H1 (cell line): ENCODE results near the gene RIPPLY3. TPM values are rescaled to one million over a fixed set of nuclear protein-coding genes. Genes with fewer than 3 reads are reported as not detected.

Experiments
- ASH2L ChIP-seq: fragments of 200-600, 300-600 bp; sonication (generic); IDR thresholded peaks from one replicate; pipeline ENCODE4 v1.7.1; 2017; ENCODE audit warnings: low read length
- CBX8 ChIP-seq: fragments of 300-800, 300-1000 bp; sonication (generic); IDR thresholded peaks from 2 replicates; pipeline ENCODE4 v1.7.1; 2016; ENCODE audit warnings: low read depth, low read length, borderline replicate concordance
- CEBPB ChIP-seq: IDR thresholded peaks from 2 replicates; pipeline ENCODE4 v1.6.1; 2012; ENCODE audit warnings: low read depth, low read length
- CHD2 ChIP-seq: IDR thresholded peaks from 2 replicates; pipeline ENCODE4 v1.6.1; 2012; ENCODE audit warnings: low read length, improper control_type of control experiment
- CREB1 ChIP-seq: IDR thresholded peaks from 2 replicates; pipeline ENCODE4 v1.6.1; 2012; ENCODE audit warnings: inconsistent platforms
- EGR1 ChIP-seq: IDR thresholded peaks from 2 replicates; pipeline ENCODE4 v1.6.1; 2011; ENCODE audit warnings: low read depth, low read length, borderline replicate concordance
- EP300 ChIP-seq, 2 experiments: IDR thresholded peaks; 1 replicate in 1 of 2; 2 replicates in 1 of 2; pipeline ENCODE4 v1.6.1; 2011 to 2012; ENCODE audit warnings: low read depth in 2 of 2, low read length in 2 of 2, mild to moderate bottlenecking in 2 of 2, borderline replicate concordance in 1 of 2, inconsistent platforms in 1 of 2, moderate library complexity in 1 of 2
- EZH2 ChIP-seq: fragments of 200-600 bp; sonication (generic); IDR thresholded peaks from 2 replicates; pipeline ENCODE4 v1.7.1; 2012; ENCODE audit warnings: low read depth, mild to moderate bottlenecking, moderate library complexity, low read length, inconsistent platforms; ENCODE audit not compliant: severe bottlenecking
- FOSL1 ChIP-seq: IDR thresholded peaks from 2 replicates; pipeline ENCODE4 v1.6.1; 2011; ENCODE audit warnings: mild to moderate bottlenecking, low read depth, low read length, moderate library complexity; ENCODE audit not compliant: insufficient read depth
- JUN ChIP-seq: IDR thresholded peaks from 2 replicates; pipeline ENCODE4 v1.6.1; 2011; ENCODE audit warnings: low read depth, mild to moderate bottlenecking, improper control_type of control experiment, low read length
- KDM5A ChIP-seq: fragments of 200-600 bp; IDR thresholded peaks from 2 replicates; pipeline ENCODE4 v1.7.1; 2012; ENCODE audit warnings: mild to moderate bottlenecking, low read length, inconsistent platforms, mixed read lengths
- POLR2A ChIP-seq, 2 experiments: IDR thresholded peaks; 1 replicate in 1 of 2; 2 replicates in 1 of 2; pipeline ENCODE4 v1.6.1; 2011; ENCODE audit warnings: low read depth in 2 of 2, low read length in 2 of 2, mild to moderate bottlenecking in 2 of 2; ENCODE audit errors: control extremely low read depth in 1 of 2
- RAD21 ChIP-seq, 2 experiments: IDR thresholded peaks in 1 of 2; conservative IDR thresholded peaks in 1 of 2; 2 replicates each; pipeline ENCODE4 v1.6.1; 2011; ENCODE audit warnings: low read depth in 2 of 2, low read length in 2 of 2, improper control_type of control experiment in 1 of 2, inconsistent platforms in 1 of 2, mild to moderate bottlenecking in 1 of 2, moderate library complexity in 1 of 2
- SAP30 ChIP-seq: fragments of 300-600 bp; sonication (generic); IDR thresholded peaks from 2 replicates; pipeline ENCODE4 v1.7.1; 2012; ENCODE audit warnings: low read length, moderate library complexity, mild to moderate bottlenecking, inconsistent platforms; ENCODE audit not compliant: insufficient read depth, insufficient replicate concordance
- SIN3A ChIP-seq, 2 experiments: IDR thresholded peaks in 1 of 2; conservative IDR thresholded peaks in 1 of 2; 2 replicates each; pipeline ENCODE4 v1.6.1; 2011 to 2012; ENCODE audit warnings: low read length in 2 of 2, improper control_type of control experiment in 1 of 2, low read depth in 1 of 2, mild to moderate bottlenecking in 1 of 2
- SP2 ChIP-seq: IDR thresholded peaks from 2 replicates; pipeline ENCODE4 v1.6.1; 2012; ENCODE audit warnings: mild to moderate bottlenecking, low read length, inconsistent platforms
- TAF1 ChIP-seq: IDR thresholded peaks from 2 replicates; pipeline ENCODE4 v1.6.1; 2011; ENCODE audit warnings: mild to moderate bottlenecking, low read depth, low read length
- TAF7 ChIP-seq: optimal IDR thresholded peaks from 2 replicates; pipeline ENCODE3; 2011; ENCODE audit warnings: low read depth, mild to moderate bottlenecking, inconsistent platforms, low read length, moderate library complexity, borderline replicate concordance
- TBP ChIP-seq: IDR thresholded peaks from 2 replicates; pipeline ENCODE4 v1.6.1; 2011; ENCODE audit warnings: low read depth, low read length, improper control_type of control experiment
- YY1 ChIP-seq: IDR thresholded peaks from 2 replicates; pipeline ENCODE4 v1.6.1; 2011; ENCODE audit warnings: low read depth, mild to moderate bottlenecking, low read length
- polyA plus RNA-seq, 7 experiments: library from polyadenylated mRNA; depleted of rRNA in 3 of 7; stranded (reverse) in 5 of 7; unstranded in 2 of 7; fragments of >200 nt in 5 of 7; fragments of 200-250 nt in 2 of 7; gene quantifications; 1 replicate in 5 of 7; 2 replicates in 1 of 7; 4 replicates in 1 of 7; pipeline versions ENCODE4 v1.2.1 to v1.2.3, GENCODE V29; 2011 to 2013; ENCODE audit warnings: missing spikeins in 2 of 7, mixed read lengths in 2 of 7
- total RNA-seq: library from RNA; stranded (reverse); fragmentation: NEBNext Ultra II Directional; extraction: Animal tissue kit (Norgen Biotek cat#: 25700); gene quantifications from 2 replicates; pipeline ENCODE4 v1.2.1, GENCODE V29; 2021
- TF ChIP-seq, protein P1 (sequence below): IDR thresholded peaks from 2 replicates; pipeline ENCODE4 v1.6.1; 2011; ENCODE audit warnings: low read depth, mild to moderate bottlenecking, low read length; ENCODE audit not compliant: insufficient read depth
- TF ChIP-seq, protein P2 (sequence below), 3 experiments: IDR thresholded peaks; 1 replicate in 2 of 3; 2 replicates in 1 of 3; pipeline versions ENCODE4 v1.5.1 to v1.6.1; 2011; ENCODE audit warnings: low read length in 3 of 3, mild to moderate bottlenecking in 3 of 3, inconsistent platforms in 2 of 3, low read depth in 1 of 3, moderate library complexity in 1 of 3; ENCODE audit not compliant: insufficient read depth in 1 of 3; ENCODE audit errors: control extremely low read depth in 1 of 3

Gene RIPPLY3
- total and polyA plus RNA-seq, 2 of the 8 experiments (the other 6 are each of a cell fraction or from before 2014, with no cell fraction given) = 2.0 to 2.2 TPM

DNA sequence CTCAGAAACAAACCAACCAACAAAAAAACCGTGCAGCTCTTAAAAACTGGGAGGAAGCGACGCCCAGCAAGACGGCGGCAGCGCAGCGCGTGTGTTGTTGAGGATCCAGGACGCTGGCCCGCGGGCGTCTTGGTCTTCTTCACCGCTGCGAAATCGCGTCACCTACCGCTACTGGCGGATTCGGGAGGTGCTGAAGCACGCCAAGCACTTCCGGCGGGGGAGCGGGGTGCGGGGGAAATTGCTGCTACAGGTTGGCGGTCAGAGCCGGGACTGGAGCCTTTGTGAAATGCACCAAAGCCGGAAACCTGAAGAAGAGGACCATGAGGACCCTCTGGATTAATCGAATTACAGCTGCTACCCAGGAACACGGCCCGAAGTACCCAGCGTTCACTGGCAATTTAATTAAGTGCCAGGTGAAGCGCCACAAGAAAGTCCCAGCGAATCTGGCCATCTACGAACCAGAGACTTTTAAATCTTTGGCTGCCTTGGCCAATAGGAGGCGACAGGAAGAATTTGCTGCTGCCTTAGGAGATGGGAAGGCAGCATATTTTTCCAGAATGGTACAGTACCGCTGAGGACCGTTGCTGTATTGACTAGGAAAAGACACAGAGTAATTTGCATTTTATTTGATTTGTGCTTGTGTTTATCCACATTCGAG lies 11.9 kb upstream of the RIPPLY3 start (continued):
- TF ChIP-seq TBP (0 out of 2 replicates have a peak, but pooled peaks have one; percentile 45), YY1 (no peak), POLR2A (IDR thresholded peaks at IDR 0.05; ENCODE audit: control extremely low read depth in 1 of 2, low read depth in 2 of 2, low read length in 2 of 2) (peak in 1 of 2 experiments; percentile 45; a peak in 2 of 3 replicates), SAP30 (no peak), SP2 (no peak), CBX8 (no peak), EGR1 (no peak), CEBPB (no peak), SIN3A (conservative IDR thresholded peaks at IDR 0.05 in 1 of 2, IDR thresholded peaks at IDR 0.05 in 1 of 2; ENCODE audit: low read depth in 1 of 2, low read length in 2 of 2) (no peak), CREB1 (peak; percentile 59), KDM5A (no peak), TAF1 (peak; percentile 61), EP300 (IDR thresholded peaks at IDR 0.05; ENCODE audit: borderline replicate concordance in 1 of 2, low read depth in 2 of 2, low read length in 2 of 2) (no peak), RAD21 (IDR thresholded peaks at IDR 0.05 in 1 of 2, conservative IDR thresholded peaks at IDR 0.05 in 1 of 2; ENCODE audit: low read depth in 2 of 2, low read length in 2 of 2) (no peak; a peak in 1 of 4 replicates), EZH2 (no peak), CHD2 (no peak), FOSL1 (no peak), ASH2L (peak; percentile 48), TAF7 (no peak), JUN (no peak)
- TF ChIP-seq, protein P1, sequence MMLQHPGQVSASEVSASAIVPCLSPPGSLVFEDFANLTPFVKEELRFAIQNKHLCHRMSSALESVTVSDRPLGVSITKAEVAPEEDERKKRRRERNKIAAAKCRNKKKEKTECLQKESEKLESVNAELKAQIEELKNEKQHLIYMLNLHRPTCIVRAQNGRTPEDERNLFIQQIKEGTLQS = no peak
- TF ChIP-seq, protein P2, sequence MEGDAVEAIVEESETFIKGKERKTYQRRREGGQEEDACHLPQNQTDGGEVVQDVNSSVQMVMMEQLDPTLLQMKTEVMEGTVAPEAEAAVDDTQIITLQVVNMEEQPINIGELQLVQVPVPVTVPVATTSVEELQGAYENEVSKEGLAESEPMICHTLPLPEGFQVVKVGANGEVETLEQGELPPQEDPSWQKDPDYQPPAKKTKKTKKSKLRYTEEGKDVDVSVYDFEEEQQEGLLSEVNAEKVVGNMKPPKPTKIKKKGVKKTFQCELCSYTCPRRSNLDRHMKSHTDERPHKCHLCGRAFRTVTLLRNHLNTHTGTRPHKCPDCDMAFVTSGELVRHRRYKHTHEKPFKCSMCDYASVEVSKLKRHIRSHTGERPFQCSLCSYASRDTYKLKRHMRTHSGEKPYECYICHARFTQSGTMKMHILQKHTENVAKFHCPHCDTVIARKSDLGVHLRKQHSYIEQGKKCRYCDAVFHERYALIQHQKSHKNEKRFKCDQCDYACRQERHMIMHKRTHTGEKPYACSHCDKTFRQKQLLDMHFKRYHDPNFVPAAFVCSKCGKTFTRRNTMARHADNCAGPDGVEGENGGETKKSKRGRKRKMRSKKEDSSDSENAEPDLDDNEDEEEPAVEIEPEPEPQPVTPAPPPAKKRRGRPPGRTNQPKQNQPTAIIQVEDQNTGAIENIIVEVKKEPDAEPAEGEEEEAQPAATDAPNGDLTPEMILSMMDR (IDR thresholded peaks at IDR 0.05; ENCODE audit: control extremely low read depth in 1 of 3, insufficient read depth in 1 of 3, low read depth in 1 of 3, low read length in 3 of 3) = peak in 2 of 3 experiments; percentile 23 to 32; a peak in 3 of 4 replicates
